ENCODE measurements around the gene CTNNAL1. TPM values are rescaled to one million over a fixed set of nuclear protein-coding genes. Genes with fewer than 3 reads are reported as not detected.

CTNNAL1 gene
- total RNA-seq, 4 donors from 2014 or later, result 106 to 231 (median 156) TPM

DNA sequence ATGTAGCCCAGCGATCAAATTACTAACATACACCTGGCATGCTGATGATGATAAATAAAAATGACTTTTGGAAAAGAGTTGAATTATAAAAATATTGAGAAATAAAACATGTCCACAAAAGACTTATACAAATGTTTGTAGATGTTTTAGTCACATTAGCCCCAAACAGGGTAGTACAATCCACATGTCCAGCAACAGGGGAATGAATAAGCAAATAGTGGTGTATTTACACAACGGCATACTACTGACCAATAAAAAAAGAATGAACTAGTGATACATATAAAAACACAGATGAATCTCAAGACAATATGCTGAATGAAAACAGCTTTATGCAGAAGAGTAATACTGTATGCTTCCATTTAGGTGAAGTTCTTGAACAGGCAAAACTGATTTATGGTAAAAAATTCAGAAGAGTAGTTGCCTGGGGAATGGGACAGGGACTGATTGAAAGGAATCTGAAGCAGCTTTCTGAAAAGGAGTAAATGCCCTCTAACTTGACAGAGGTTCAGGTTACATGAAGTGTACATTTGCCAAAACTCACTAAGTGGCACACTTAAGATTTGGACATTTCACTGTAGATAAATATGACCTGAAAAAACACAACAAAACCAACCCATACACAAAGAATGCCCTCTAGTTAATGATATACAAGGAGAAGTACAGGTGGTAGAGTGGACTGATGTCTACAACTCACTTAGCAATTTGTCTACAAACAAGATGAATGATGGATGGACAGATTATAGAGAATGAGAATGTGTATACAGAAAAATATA is 115.8 kb downstream of the CTNNAL1 start:
- no peak for TF ChIP-seq POLR2A (IDR thresholded peaks at IDR 0.05)
- TF ChIP-seq, protein P1, sequence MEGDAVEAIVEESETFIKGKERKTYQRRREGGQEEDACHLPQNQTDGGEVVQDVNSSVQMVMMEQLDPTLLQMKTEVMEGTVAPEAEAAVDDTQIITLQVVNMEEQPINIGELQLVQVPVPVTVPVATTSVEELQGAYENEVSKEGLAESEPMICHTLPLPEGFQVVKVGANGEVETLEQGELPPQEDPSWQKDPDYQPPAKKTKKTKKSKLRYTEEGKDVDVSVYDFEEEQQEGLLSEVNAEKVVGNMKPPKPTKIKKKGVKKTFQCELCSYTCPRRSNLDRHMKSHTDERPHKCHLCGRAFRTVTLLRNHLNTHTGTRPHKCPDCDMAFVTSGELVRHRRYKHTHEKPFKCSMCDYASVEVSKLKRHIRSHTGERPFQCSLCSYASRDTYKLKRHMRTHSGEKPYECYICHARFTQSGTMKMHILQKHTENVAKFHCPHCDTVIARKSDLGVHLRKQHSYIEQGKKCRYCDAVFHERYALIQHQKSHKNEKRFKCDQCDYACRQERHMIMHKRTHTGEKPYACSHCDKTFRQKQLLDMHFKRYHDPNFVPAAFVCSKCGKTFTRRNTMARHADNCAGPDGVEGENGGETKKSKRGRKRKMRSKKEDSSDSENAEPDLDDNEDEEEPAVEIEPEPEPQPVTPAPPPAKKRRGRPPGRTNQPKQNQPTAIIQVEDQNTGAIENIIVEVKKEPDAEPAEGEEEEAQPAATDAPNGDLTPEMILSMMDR (IDR thresholded peaks at IDR 0.05), result no peak
- Histone ChIP-seq H3K36me3 (peaks cover 53 to 55% of the 10 kb centered on the region in 2 donors), H3K27ac (no peak overlapping the region), H3K4me3 (replicated peaks in 1 of 3) (no peak overlapping the region), H3K4me1 (no peaks in the 10 kb centered on the region), H3K27me3 (no peaks in the 10 kb centered on the region), H3K9me3 (no peaks in the 10 kb centered on the region)
- 95 to 96% methylated on average over 2 of the region's 2 CpGs for WGBS, 2 donors
- intact Hi-C loops (cut with DNase I), result no loop called here
- no peak for DNase-seq

DNA sequence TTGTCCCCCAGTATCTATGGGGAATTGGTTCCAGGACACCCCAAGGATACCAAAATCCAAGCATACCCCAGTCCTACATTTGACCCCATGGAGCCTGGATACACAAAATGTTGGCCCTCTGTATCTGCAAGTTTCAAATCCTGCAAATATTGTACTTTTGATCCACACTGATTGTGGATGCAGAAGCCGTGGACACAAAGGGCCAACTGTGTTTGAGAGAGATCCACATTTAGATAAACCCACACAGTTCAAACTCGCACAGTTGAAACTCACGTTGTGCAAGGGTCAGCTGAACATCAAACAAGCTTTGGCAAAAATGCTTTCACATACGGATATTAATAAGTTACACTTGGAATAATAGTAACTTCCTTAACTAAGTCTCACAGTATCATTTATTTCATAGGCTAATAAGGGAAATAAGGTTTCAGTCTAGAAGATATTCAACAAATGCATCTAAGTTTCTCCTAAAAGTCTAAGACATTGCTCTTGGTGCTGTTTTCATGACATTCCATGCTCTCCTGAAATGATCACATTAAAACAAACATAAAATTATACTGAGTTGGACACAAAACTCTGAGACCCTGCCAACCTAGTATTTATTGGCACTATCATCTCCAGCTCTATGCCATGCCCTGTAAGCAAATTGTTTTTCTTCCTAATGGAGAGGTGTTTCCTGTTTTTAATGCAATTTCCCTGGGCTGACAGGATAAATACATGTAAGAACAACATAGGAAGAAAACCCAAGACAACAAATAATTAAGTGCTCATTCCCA is 118.9 kb downstream of the CTNNAL1 start:
- H3K9me3 ChIP-seq, result no peaks in the 10 kb centered on the region
- H3K36me3 ChIP-seq, result peaks cover 56 to 65% of the 10 kb centered on the region in 2 donors
- WGBS, 2 donors, result 94 to 95% methylated on average over 4 of the region's 4 CpGs
- TF ChIP-seq, protein P1 (IDR thresholded peaks at IDR 0.05), result no peak
- TF ChIP-seq POLR2A (IDR thresholded peaks at IDR 0.05), result no peak
- H3K27me3 ChIP-seq, result no peaks in the 10 kb centered on the region
- no peaks in the 10 kb centered on the region for H3K4me1 ChIP-seq
- intact Hi-C loops (cut with DNase I), result no loop called here
- H3K27ac ChIP-seq, result no peak overlapping the region
- no peak for DNase-seq
- no peak overlapping the region for H3K4me3 ChIP-seq (replicated peaks in 1 of 3)

MicroRNAs encoded within 50 kb of the gene (microRNA counts, 767-probe panel; counts per million panel counts)
- 3,369 to 6,092 counts per million in 2 donors for microRNA hsa-miR-32-5p

Small RNAs within 50 kb of the gene (microRNA-seq; reads per million reads assigned to microRNA genes)
- 287 reads per million, percentile 65 among the genes with 10 or more reads in this experiment for gene MIR32

Small RNAs within 50 kb of the gene (small RNA-seq; reads per million reads assigned to genes)
- gene MIR32, result not detected
- not detected for gene RF00019

Other genes starting within 250 kb of the CTNNAL1 start
- under 1 TPM in 2 of 4 donors, not detected in 2; 0.33 to 0.54 TPM for gene ACTL7B, start 157.5 kb downstream of the CTNNAL1 start, total RNA-seq
- under 1 TPM in 1 of 4 donors, not detected in 3; 0.67 TPM for gene ACTL7A, start 151.2 kb downstream of the CTNNAL1 start, total RNA-seq
- 10 to 100 TPM; 31.3 to 37.8 (median 34.4) TPM for gene ELP1, start 79.4 kb downstream of the CTNNAL1 start, total RNA-seq
- gene ABITRAM, start 79.1 kb downstream of the CTNNAL1 start, total RNA-seq, result 10 to 100 TPM; 18.5 to 42.9 (median 19.1) TPM
- gene TMEM245, start 106.4 kb upstream of the CTNNAL1 start, total RNA-seq, result 100 to 1,000 TPM; 222 to 549 (median 318) TPM
- gene FRRS1L, start 153.8 kb upstream of the CTNNAL1 start, total RNA-seq, result 10 to 100 TPM in 1 of 4 donors, 1 to 10 TPM in 1, under 1 TPM in 2; 0.33 to 11.2 (median 1.4) TPM

All from thyroid gland (tissue), 4 donors.